NT2/D1 (cell line): ENCODE data around the gene ERBB2.

Source experiments
- YY1 ChIP-seq: IDR thresholded peaks from 2 replicates; pipeline ENCODE4 v1.6.1; 2011; ENCODE audit not compliant: insufficient read length, insufficient read depth
- ZNF274 ChIP-seq: IDR thresholded peaks from 2 replicates; pipeline ENCODE4 v1.6.1; 2011; ENCODE audit warnings: mild to moderate bottlenecking, low read depth, low read length

GRCh38 chr17:39705786-39706348 lies 6.0 kb downstream of the ERBB2 start:
- TF ChIP-seq YY1 (no peak), ZNF274 (no peak)
